Nephron progenitor cell (in vitro differentiated cells): ENCODE results near the gene GAMT.

ENCODE experiments used
- DNase-seq: peaks from one replicate; pipeline ENCODE4 v3.0.0; 2021
- H3K27ac Mint-ChIP-seq: 2 replicates; pipeline ENCODE4 v1.8.0; 2021; ENCODE audit warnings: mild to moderate bottlenecking, moderate library complexity, mixed read lengths
- H3K27me3 Mint-ChIP-seq: 2 replicates; pipeline ENCODE4 v1.8.0; 2021; ENCODE audit warnings: mild to moderate bottlenecking, low read depth, mixed read lengths; ENCODE audit not compliant: poor library complexity
- H3K36me3 Mint-ChIP-seq: 2 replicates; pipeline ENCODE4 v1.8.0; 2021; ENCODE audit warnings: low read depth, mixed read lengths
- H3K4me1 Mint-ChIP-seq: 2 replicates; pipeline ENCODE4 v1.8.0; 2021; ENCODE audit warnings: mixed read lengths
- H3K4me3 Mint-ChIP-seq: 2 replicates; pipeline ENCODE4 v1.8.0; 2021; ENCODE audit warnings: mild to moderate bottlenecking, moderate library complexity, mixed read lengths
- H3K9me3 Mint-ChIP-seq: 2 replicates; pipeline ENCODE4 v1.8.0; 2021; ENCODE audit warnings: mild to moderate bottlenecking, moderate library complexity, mixed read lengths
- CTCF ChIP-seq: fragments of 200-600 bp; sonication (generic); IDR thresholded peaks from 2 replicates; pipeline ENCODE4 v1.5.0; 2021; ENCODE audit warnings: antibody characterized with exemption

The GAMT gene

DNA sequence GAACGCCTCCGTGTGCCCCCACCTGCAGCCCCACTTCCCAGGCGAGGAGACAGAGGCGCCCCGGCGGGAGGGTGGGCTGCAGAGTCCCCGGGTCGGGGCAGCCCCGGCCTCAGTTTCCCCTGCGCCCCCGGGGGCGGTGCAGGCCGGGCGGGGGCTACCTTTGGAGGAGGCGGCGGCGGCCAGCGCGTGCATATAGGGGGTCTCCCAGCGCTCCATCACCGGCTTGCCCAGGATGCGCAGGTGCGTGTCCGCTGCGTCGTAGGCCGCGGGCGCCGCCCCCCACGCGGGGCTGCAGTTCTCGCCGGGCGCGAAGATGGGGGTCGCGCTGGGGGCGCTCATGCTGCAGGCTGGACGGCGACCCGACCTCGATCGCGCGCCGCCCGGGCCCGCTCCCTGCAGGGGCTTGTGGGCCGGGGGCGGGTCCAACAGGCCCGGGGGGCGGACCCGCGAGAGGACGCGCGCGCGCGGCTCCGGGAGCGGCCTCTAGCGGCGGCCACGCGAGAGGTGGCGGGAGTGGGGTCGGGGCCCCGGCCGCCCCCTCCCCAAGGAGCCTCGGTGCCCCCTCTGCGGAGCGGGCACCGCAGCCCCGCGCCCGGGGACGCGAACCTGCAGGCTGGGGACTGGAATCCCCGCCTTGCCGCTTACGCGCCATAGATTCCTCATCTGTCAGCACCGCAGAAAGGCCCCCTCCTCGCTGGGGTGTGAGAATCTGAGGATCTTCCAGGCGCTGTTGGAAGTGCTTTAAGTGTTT lies at the start of gene GAMT:
Gene GAMT, minus strand, starts transcription at position 405 of the 751 bp plus-strand sequence. Its CDS starts 66 bp downstream, at position 339.
- peaks cover 10% of the 10 kb centered on the region for H3K4me1 Mint-ChIP-seq
- peaks cover 28% of the 10 kb centered on the region for H3K27me3 Mint-ChIP-seq
- peak; percentile 73 for DNase-seq
- no peak within 1 kb of the TSS for H3K27ac Mint-ChIP-seq
- TF ChIP-seq CTCF = no peak
- peak within 1 kb of the TSS; percentile 65 for H3K4me3 Mint-ChIP-seq
- H3K9me3 Mint-ChIP-seq = no peaks in the 10 kb centered on the region
- H3K36me3 Mint-ChIP-seq = peaks cover 6% of the 10 kb centered on the region

DNA sequence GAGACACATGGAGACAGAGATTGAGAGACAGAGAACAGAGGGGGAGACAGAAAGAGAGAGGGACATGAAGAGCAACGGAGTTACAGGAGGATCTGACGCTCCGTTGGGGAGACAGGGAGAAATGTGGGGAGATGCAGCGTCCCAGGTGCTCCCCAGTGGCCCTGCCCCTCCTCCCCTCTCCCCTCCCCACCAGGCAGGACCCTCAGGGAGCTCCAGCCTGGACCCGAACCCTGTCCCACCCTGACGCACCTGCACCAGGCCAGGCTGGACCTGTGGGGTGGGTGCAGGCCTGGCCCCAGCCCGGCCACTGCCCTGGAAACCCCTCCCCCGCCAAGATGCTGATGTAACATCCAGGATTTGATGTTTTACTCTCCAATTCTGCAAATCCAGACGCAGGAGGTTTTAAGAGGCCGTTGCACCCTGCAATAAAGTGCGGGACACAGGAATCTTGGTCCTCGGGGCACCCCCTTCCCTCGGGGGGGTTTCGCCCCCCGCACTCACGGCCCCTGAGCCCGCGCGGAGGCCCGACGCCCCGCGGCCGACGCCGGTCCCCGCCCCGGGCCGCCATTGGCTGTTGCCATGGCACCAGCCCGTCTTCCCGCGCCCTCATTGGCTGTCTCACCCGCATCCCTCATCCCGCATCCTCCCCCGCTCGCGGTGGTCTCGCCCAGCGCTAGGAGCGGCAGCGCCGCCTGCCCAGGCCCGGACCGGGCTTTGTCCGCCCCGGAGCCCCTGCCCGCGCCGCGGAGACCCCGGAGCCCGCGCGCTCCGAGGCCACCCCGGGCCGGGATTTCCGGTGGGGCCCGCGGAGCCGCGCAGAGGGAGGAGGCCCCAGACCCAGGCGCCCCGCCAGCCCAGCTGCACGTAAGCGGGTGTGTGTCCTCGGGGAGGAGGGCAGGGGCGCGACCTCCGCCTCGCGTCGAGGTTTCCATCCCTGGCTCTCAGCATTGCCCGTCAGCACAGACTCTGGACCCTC lies 48.4 kb upstream of the GAMT start, which contains the start of gene APC2:
Gene APC2, plus strand, starts transcription at position 655 of the 976 bp plus-strand sequence. CDS start 2,881 bp downstream, outside the sequence.
- peak; percentile 77 for DNase-seq
- peak within 1 kb of the TSS; percentile 47 for H3K4me3 Mint-ChIP-seq
- no peaks in the 10 kb centered on the region for H3K36me3 Mint-ChIP-seq
- H3K9me3 Mint-ChIP-seq = peaks cover 4% of the 10 kb centered on the region
- H3K27ac Mint-ChIP-seq = no peak within 1 kb of the TSS
- no peak for TF ChIP-seq CTCF
- peaks cover 10% of the 10 kb centered on the region for H3K4me1 Mint-ChIP-seq
- H3K27me3 Mint-ChIP-seq = peaks cover 90% of the 10 kb centered on the region

DNA sequence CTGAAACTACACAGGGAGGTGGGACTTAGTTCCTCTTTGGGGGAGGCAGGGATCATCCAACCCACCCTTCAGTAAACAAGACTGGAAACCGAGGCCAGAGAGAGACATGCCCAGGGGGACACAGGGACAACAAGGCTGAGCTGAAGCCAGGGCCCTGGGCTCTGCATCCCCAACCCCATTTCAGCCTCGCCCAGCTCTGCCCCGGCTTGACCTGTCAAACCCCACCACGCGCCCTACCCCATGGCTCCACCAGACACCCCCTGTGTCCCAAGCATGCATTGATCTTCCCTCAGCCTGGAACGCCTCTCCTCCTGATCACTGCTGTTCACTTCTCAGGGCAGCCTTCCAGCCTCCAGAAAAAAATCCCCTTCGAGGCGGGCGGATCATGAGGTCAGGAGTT lies 46.6 kb upstream of the GAMT start:
- DNase-seq = no peak
- H3K36me3 Mint-ChIP-seq = peaks cover under 1% of the 10 kb centered on the region
- no peak for TF ChIP-seq CTCF
- H3K4me1 Mint-ChIP-seq = peaks cover 5% of the 10 kb centered on the region
- H3K27me3 Mint-ChIP-seq = peaks cover 85% of the 10 kb centered on the region
- no peak overlapping the region for H3K27ac Mint-ChIP-seq
- H3K4me3 Mint-ChIP-seq = no peak overlapping the region
- H3K9me3 Mint-ChIP-seq = no peaks in the 10 kb centered on the region

DNA sequence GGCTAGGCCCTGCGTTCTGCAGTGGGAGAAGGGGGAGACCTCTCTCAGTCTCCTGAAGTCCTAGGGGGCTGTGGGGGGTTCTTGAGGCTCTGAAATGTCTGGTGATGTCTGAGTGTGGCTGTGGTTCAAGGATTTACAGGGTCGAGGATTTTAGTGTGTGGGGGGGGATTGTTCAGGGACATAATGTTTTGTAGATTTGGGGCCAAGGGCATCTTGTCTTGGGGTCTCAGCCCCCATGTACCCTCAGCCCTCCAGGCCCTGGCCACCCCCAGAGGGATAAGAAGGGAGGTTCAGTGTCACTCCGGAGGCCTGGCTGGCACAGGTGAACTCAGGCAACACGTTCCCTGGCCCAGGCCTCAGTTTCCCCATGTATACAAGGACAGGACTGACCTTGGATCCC lies 46.2 kb upstream of the GAMT start:
- Mint-ChIP-seq H3K9me3 (no peaks in the 10 kb centered on the region), H3K27ac (no peak overlapping the region), H3K27me3 (peaks cover 81% of the 10 kb centered on the region), H3K36me3 (peaks cover 4% of the 10 kb centered on the region), H3K4me1 (peaks cover 9% of the 10 kb centered on the region), H3K4me3 (peak overlapping the region; percentile 31)
- no peak for DNase-seq
- TF ChIP-seq CTCF = no peak

DNA sequence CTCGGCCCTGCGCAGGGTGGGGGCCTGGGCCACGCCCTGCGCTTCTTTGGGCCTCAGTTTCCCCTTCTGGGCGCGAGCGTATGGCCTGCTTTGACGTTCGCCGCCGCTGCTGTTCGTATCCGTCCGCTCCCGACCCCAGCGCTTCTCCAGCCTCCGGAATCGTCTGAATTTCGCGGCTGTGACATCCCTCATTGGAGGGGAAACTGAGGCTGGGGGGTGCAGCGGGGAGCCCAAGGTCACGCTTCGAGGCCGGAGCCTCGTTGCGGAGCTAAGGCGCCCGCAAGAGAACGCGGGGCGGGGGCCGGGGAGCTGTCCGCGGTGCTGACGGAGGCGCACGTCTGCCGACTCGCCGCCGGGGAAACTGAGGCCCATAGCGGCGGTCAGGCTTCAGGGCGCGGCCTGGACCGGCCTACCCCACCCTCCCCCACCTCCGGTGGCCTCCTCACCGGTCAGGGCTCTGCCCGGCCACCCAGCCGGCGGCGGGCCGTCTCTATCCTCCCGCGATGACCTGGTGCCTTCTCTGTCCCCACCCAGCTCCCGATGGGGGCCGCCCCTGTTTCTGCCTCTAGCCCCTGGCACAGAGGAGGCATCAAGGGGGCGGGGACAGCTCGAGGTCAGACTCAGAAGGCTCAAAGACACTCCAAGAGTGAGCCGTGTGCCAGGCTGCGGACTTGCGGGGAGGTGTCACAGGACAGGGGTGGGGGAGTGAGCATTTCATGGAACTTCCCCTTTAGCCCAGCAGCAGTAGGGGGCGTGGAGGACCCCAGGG lies 45.6 kb upstream of the GAMT start:
- Mint-ChIP-seq H3K27ac (no peak overlapping the region), H3K27me3 (peaks cover 78% of the 10 kb centered on the region)
- DNase-seq = peak; percentile 78

More for the DNA sequence above, 45.6 kb upstream of the GAMT start:
- Mint-ChIP-seq H3K36me3 (peaks cover 11% of the 10 kb centered on the region), H3K4me1 (peaks cover 10% of the 10 kb centered on the region), H3K4me3 (peak overlapping the region; percentile 64), H3K9me3 (no peaks in the 10 kb centered on the region)
- no peak for TF ChIP-seq CTCF
